ENCODE measurements around the gene RGL4. TPM values are rescaled to one million over a fixed set of nuclear protein-coding genes. Genes with fewer than 3 reads are reported as not detected.
A peak's percentile ranks its signal among the peaks of the same experiment; 100 is the strongest.
"Not testable (repeated sequence)": the region's sequence is repeated elsewhere in the genome, so short reads cannot be mapped to it uniquely, and the experiment has no call there.

The RGL4 gene
- total and polyA plus RNA-seq, 5 donors: 0.45 TPM; not detected in 4

GRCh38 chr22:23718371-23719165 is 27.8 kb downstream of the RGL4 start:
- Histone ChIP-seq H3K27ac (ENCODE audit: low read length) (no peak overlapping the region), H3K9me3 (ENCODE audit: control insufficient read depth, low read length) (no peaks in the 10 kb centered on the region), H3K4me3 (ENCODE audit: low read length) (no peak overlapping the region), H3K4me1 (ENCODE audit: control insufficient read depth, insufficient read depth, low read length) (peaks cover 7% of the 10 kb centered on the region), H3K27me3 (ENCODE audit: control insufficient read depth, insufficient read depth) (no peaks in the 10 kb centered on the region)
- intact Hi-C loops (cut with DNase I): no loop called here
- DNase-seq: peak in 1 of 3 donors; percentile 2
- no peak for ATAC-seq
- WGBS: 89% methylated on average over 17 of the region's 17 CpGs

- no peak for DNase-seq
- H3K27ac ChIP-seq (ENCODE audit: low read length): no peak overlapping the region
- H3K27me3 ChIP-seq (ENCODE audit: control insufficient read depth, insufficient read depth): no peaks in the 10 kb centered on the region
- no peaks in the 10 kb centered on the region for H3K9me3 ChIP-seq (ENCODE audit: control insufficient read depth, low read length)
- ATAC-seq: no peak
- H3K4me1 ChIP-seq (ENCODE audit: control insufficient read depth, insufficient read depth, low read length): peaks cover 5% of the 10 kb centered on the region
- intact Hi-C loops (cut with DNase I): no loop called here
- WGBS: 66% methylated on average over 6 of the region's 6 CpGs
- H3K4me3 ChIP-seq (ENCODE audit: low read length): no peak overlapping the region
These were observed 30.0 kb downstream of the RGL4 start for GRCh38 chr22:23720855-23721254.

- no peak for ATAC-seq
- Histone ChIP-seq H3K9me3 (ENCODE audit: control insufficient read depth, low read length) (no peaks in the 10 kb centered on the region), H3K27me3 (ENCODE audit: control insufficient read depth, insufficient read depth) (no peaks in the 10 kb centered on the region), H3K4me3 (ENCODE audit: low read length) (no peak overlapping the region), H3K4me1 (ENCODE audit: control insufficient read depth, insufficient read depth, low read length) (no peaks in the 10 kb centered on the region), H3K27ac (ENCODE audit: low read length) (no peak overlapping the region)
- WGBS: 72% methylated on average over 4 of the region's 4 CpGs
- DNase-seq: no peak
- intact Hi-C loops (cut with DNase I): no loop called here
These were observed 31.3 kb downstream of the RGL4 start for GRCh38 chr22:23722160-23722559.

GRCh38 chr22:23722724-23723123 is 31.9 kb downstream of the RGL4 start:
- DNase-seq (no peak), ATAC-seq (no peak)
- H3K27me3 ChIP-seq (ENCODE audit: control insufficient read depth, insufficient read depth): no peaks in the 10 kb centered on the region
- H3K27ac ChIP-seq (ENCODE audit: low read length): no peak overlapping the region
- no peaks in the 10 kb centered on the region for H3K9me3 ChIP-seq (ENCODE audit: control insufficient read depth, low read length)
- H3K4me1 ChIP-seq (ENCODE audit: control insufficient read depth, insufficient read depth, low read length): no peaks in the 10 kb centered on the region
- 86% methylated on average over 2 of the region's 2 CpGs for WGBS
- H3K4me3 ChIP-seq (ENCODE audit: low read length): no peak overlapping the region
- intact Hi-C loops (cut with DNase I): no loop called here

GRCh38 chr22:23728108-23728507 is 37.3 kb downstream of the RGL4 start:
- DNase-seq; H3K4me1 ChIP-seq (ENCODE audit: control insufficient read depth, insufficient read depth, low read length); H3K27me3 ChIP-seq (ENCODE audit: control insufficient read depth, insufficient read depth); ATAC-seq; intact Hi-C loops (cut with DNase I); H3K27ac ChIP-seq (ENCODE audit: low read length); H3K4me3 ChIP-seq (ENCODE audit: low read length); H3K9me3 ChIP-seq (ENCODE audit: control insufficient read depth, low read length): not testable (repeated sequence)
- WGBS: 81% methylated on average over 4 of the region's 4 CpGs

- Histone ChIP-seq H3K27ac (ENCODE audit: low read length) (no peak overlapping the region), H3K4me3 (ENCODE audit: low read length) (no peak overlapping the region), H3K27me3 (ENCODE audit: control insufficient read depth, insufficient read depth) (no peaks in the 10 kb centered on the region), H3K9me3 (ENCODE audit: control insufficient read depth, low read length) (no peaks in the 10 kb centered on the region), H3K4me1 (ENCODE audit: control insufficient read depth, insufficient read depth, low read length) (peaks cover 5% of the 10 kb centered on the region)
- intact Hi-C loops (cut with DNase I): no loop called here
- DNase-seq (no peak), ATAC-seq (no peak)
These were observed 46.9 kb downstream of the RGL4 start for GRCh38 chr22:23737696-23738095.

GRCh38 chr22:23742505-23743264 is 51.9 kb downstream of the RGL4 start:
- Histone ChIP-seq H3K27ac (ENCODE audit: low read length) (peak overlapping the region; percentile 50), H3K9me3 (ENCODE audit: control insufficient read depth, low read length) (no peaks in the 10 kb centered on the region), H3K4me3 (ENCODE audit: low read length) (no peak overlapping the region), H3K4me1 (ENCODE audit: control insufficient read depth, insufficient read depth, low read length) (peaks cover 9% of the 10 kb centered on the region), H3K27me3 (ENCODE audit: control insufficient read depth, insufficient read depth) (no peaks in the 10 kb centered on the region)
- intact Hi-C loops (cut with DNase I): no loop called here
- ATAC-seq (peak; percentile 76 to 85), DNase-seq (peak; percentile 52 to 81 (median 72))
- WGBS: 58% methylated on average over 7 of the region's 7 CpGs

GRCh38 chr22:23743303-23743705 is 52.5 kb downstream of the RGL4 start:
- ATAC-seq: peak; percentile 65 to 68

GRCh38 chr22:23744001-23744400 is 53.2 kb downstream of the RGL4 start:
- peaks cover 9% of the 10 kb centered on the region for H3K4me1 ChIP-seq (ENCODE audit: control insufficient read depth, insufficient read depth, low read length)
- no peak overlapping the region for H3K27ac ChIP-seq (ENCODE audit: low read length)
- no peak for ATAC-seq
- H3K4me3 ChIP-seq (ENCODE audit: low read length): no peak overlapping the region
- 94% methylated on average over 13 of the region's 13 CpGs for WGBS
- intact Hi-C loops (cut with DNase I): no loop called here
- no peaks in the 10 kb centered on the region for H3K9me3 ChIP-seq (ENCODE audit: control insufficient read depth, low read length)
- no peaks in the 10 kb centered on the region for H3K27me3 ChIP-seq (ENCODE audit: control insufficient read depth, insufficient read depth)
- no peak for DNase-seq

More at GRCh38 chr22:23743303-23743705, 52.5 kb downstream of the RGL4 start:
- Histone ChIP-seq H3K27ac (ENCODE audit: low read length) (peak overlapping the region; percentile 21), H3K4me3 (ENCODE audit: low read length) (no peak overlapping the region), H3K9me3 (ENCODE audit: control insufficient read depth, low read length) (no peaks in the 10 kb centered on the region), H3K27me3 (ENCODE audit: control insufficient read depth, insufficient read depth) (no peaks in the 10 kb centered on the region), H3K4me1 (ENCODE audit: control insufficient read depth, insufficient read depth, low read length) (peaks cover 9% of the 10 kb centered on the region)
- intact Hi-C loops (cut with DNase I): no loop called here
- WGBS: 69% methylated on average over 2 of the region's 2 CpGs
- DNase-seq: peak; percentile 73 to 91 (median 85)

- DNase-seq (no peak), ATAC-seq (no peak)
- peaks cover 9% of the 10 kb centered on the region for H3K4me1 ChIP-seq (ENCODE audit: control insufficient read depth, insufficient read depth, low read length)
- intact Hi-C loops (cut with DNase I): no loop called here
- 97% methylated on average over 14 of the region's 14 CpGs for WGBS
- H3K9me3 ChIP-seq (ENCODE audit: control insufficient read depth, low read length): no peaks in the 10 kb centered on the region
- no peak overlapping the region for H3K4me3 ChIP-seq (ENCODE audit: low read length)
- H3K27me3 ChIP-seq (ENCODE audit: control insufficient read depth, insufficient read depth): no peaks in the 10 kb centered on the region
- H3K27ac ChIP-seq (ENCODE audit: low read length): no peak overlapping the region
These were observed 53.7 kb downstream of the RGL4 start for GRCh38 chr22:23744485-23744884.

GRCh38 chr22:23745791-23746190 is 55.0 kb downstream of the RGL4 start:
- WGBS: 67% methylated on average over 6 of the region's 6 CpGs
- DNase-seq (peak in 1 of 3 donors; percentile 53), ATAC-seq (no peak)
- Histone ChIP-seq H3K27me3 (ENCODE audit: control insufficient read depth, insufficient read depth) (no peaks in the 10 kb centered on the region), H3K9me3 (ENCODE audit: control insufficient read depth, low read length) (no peaks in the 10 kb centered on the region), H3K4me3 (ENCODE audit: low read length) (no peak overlapping the region), H3K4me1 (ENCODE audit: control insufficient read depth, insufficient read depth, low read length) (peaks cover 9% of the 10 kb centered on the region), H3K27ac (ENCODE audit: low read length) (no peak overlapping the region)
- intact Hi-C loops (cut with DNase I): no loop called here

Measured in right cardiac atrium (tissue), 5 donors.